ENCODE measurements around the gene ASXL1. TPM values are rescaled to one million over a fixed set of nuclear protein-coding genes. Genes with fewer than 3 reads are reported as not detected.

ASXL1 gene
- total and polyA plus RNA-seq, 4 donors: 24.2 to 96.4 (median 44.4) TPM

- TF ChIP-seq CTCF (IDR thresholded peaks at IDR 0.05; ENCODE audit: control extremely low read depth, extremely low read depth): no peak
- no peak overlapping the region for H3K9ac ChIP-seq (ENCODE audit: insufficient read depth in 1 of 2, low read length in 2 of 2)
- H3K27me3 ChIP-seq (ENCODE audit: control insufficient read depth in 3 of 3, insufficient read depth in 3 of 3, low read length in 2 of 3): no peaks in the 10 kb centered on the region
- ATAC-seq (ENCODE audit: insufficient read depth, low FRiP score) (no peak), DNase-seq (no peak)
- H3K27ac ChIP-seq (ENCODE audit: low read depth in 1 of 2, low read length in 1 of 2): peak overlapping the region in 1 of 2 donors; percentile 33
- peaks cover 6 to 74% (median 43%) of the 10 kb centered on the region in 5 donors for H3K4me1 ChIP-seq (ENCODE audit: control insufficient read depth in 5 of 5, insufficient read depth in 5 of 5, low read length in 5 of 5)
- 19 to 49% methylated on average over 2 of the region's 2 CpGs for WGBS, 2 donors
- no peaks in the 10 kb centered on the region for H3K9me3 ChIP-seq (ENCODE audit: control insufficient read depth in 4 of 4, insufficient read depth in 3 of 4, low read length in 3 of 4)
- H3K36me3 ChIP-seq (ENCODE audit: control insufficient read depth in 4 of 4, insufficient read depth in 4 of 4, low read length in 4 of 4): peaks cover 0 to 2% (median 0%) of the 10 kb centered on the region in 4 donors
- H3K4me3 ChIP-seq: no peak overlapping the region
Measured at GRCh38 chr20:32479697-32480171, 121.6 kb downstream of the ASXL1 start.

- peaks cover 0 to 2% (median 0%) of the 10 kb centered on the region in 4 donors for H3K36me3 ChIP-seq (ENCODE audit: control insufficient read depth in 4 of 4, insufficient read depth in 4 of 4, low read length in 4 of 4)
Measured at GRCh38 chr20:32480371-32481241, 122.5 kb downstream of the ASXL1 start.

GRCh38 chr20:32481311-32482142 is 123.4 kb downstream of the ASXL1 start:
- peak overlapping the region in 1 of 2 donors; percentile 55 for H3K9ac ChIP-seq (ENCODE audit: insufficient read depth in 1 of 2, low read length in 2 of 2)
- H3K4me1 ChIP-seq (ENCODE audit: control insufficient read depth in 5 of 5, insufficient read depth in 5 of 5, low read length in 5 of 5): peaks cover 2 to 62% (median 34%) of the 10 kb centered on the region in 5 donors
- no peaks in the 10 kb centered on the region for H3K27me3 ChIP-seq (ENCODE audit: control insufficient read depth in 3 of 3, insufficient read depth in 3 of 3, low read length in 2 of 3)
- ATAC-seq (ENCODE audit: insufficient read depth, low FRiP score) (no peak), DNase-seq (peak in 1 of 3 donors; percentile 53)
- H3K9me3 ChIP-seq (ENCODE audit: control insufficient read depth in 4 of 4, insufficient read depth in 3 of 4, low read length in 3 of 4): no peaks in the 10 kb centered on the region
- 29 to 34% methylated on average over 13 of the region's 13 CpGs for WGBS, 2 donors
- no peak for TF ChIP-seq CTCF (IDR thresholded peaks at IDR 0.05; ENCODE audit: control extremely low read depth, extremely low read depth)
- H3K36me3 ChIP-seq (ENCODE audit: control insufficient read depth in 4 of 4, insufficient read depth in 4 of 4, low read length in 4 of 4): peaks cover 0 to 2% (median 0%) of the 10 kb centered on the region in 4 donors
- H3K27ac ChIP-seq (ENCODE audit: low read depth in 1 of 2, low read length in 1 of 2): peak overlapping the region in 1 of 2 donors; percentile 75
- H3K4me3 ChIP-seq: no peak overlapping the region

More at GRCh38 chr20:32480371-32481241, 122.5 kb downstream of the ASXL1 start:
- WGBS, 2 donors: 71 to 72% methylated on average over 12 of the region's 12 CpGs
- Histone ChIP-seq H3K4me3 (no peak overlapping the region), H3K9me3 (ENCODE audit: control insufficient read depth in 4 of 4, insufficient read depth in 3 of 4, low read length in 3 of 4) (no peaks in the 10 kb centered on the region), H3K27ac (ENCODE audit: low read depth in 1 of 2, low read length in 1 of 2) (peak overlapping the region in 1 of 2 donors; percentile 75), H3K4me1 (ENCODE audit: control insufficient read depth in 5 of 5, insufficient read depth in 5 of 5, low read length in 5 of 5) (peaks cover 7 to 69% (median 43%) of the 10 kb centered on the region in 5 donors), H3K27me3 (ENCODE audit: control insufficient read depth in 3 of 3, insufficient read depth in 3 of 3, low read length in 2 of 3) (no peaks in the 10 kb centered on the region), H3K9ac (ENCODE audit: insufficient read depth in 1 of 2, low read length in 2 of 2) (peak overlapping the region in 1 of 2 donors; percentile 16)
- no peak for TF ChIP-seq CTCF (IDR thresholded peaks at IDR 0.05; ENCODE audit: control extremely low read depth, extremely low read depth)
- no peak for DNase-seq
- no peak for ATAC-seq (ENCODE audit: insufficient read depth, low FRiP score)

Data from lung (tissue), 12 donors.